Right ventricle myocardium superior (tissue), 1 donor: ENCODE results near the gene ELP2. TPM values are rescaled to one million over a fixed set of nuclear protein-coding genes. Genes with fewer than 3 reads are reported as not detected.
"Not testable (repeated sequence)": the region's sequence is repeated elsewhere in the genome, so short reads cannot be mapped to it uniquely, and the experiment has no call there.

Source experiments
- ATAC-seq: fragments of 200-7000 bp; cut with Tn5 transposase; one replicate; pipeline ENCODE4 v1.9.1; 2020; ENCODE audit warnings: mild to moderate bottlenecking; ENCODE audit not compliant: poor library complexity
- DNase-seq: peaks from one replicate; pipeline ENCODE4 v3.0.0-alpha.2; 2020
- intact Hi-C: fragments of 100-400 bp; cut with DNase I; formaldehyde crosslinking; loops from one replicate; pipeline ENCODE4 v1.11.2; 2022
- long read RNA-seq: library from polyadenylated mRNA; unstranded; transcript quantifications from one replicate; pipeline ENCODE4 v2.0.0, GENCODE V29; 2021
- total RNA-seq: library from RNA; stranded (reverse); fragmentation: NEBNext Ultra II Directional; extraction: Animal tissue kit (Norgen Biotek cat#: 25700); gene quantifications from one replicate; pipeline ENCODE4 v1.2.1, GENCODE V29; 2021
- donor health status: DM: no; HTN: yes; CAD: no; lungs with severe emphysema.

The ELP2 gene
- total RNA-seq, result 47.6 TPM
- long read RNA-seq, full-length matches to known transcripts, result 129 of 159 reads
- long read RNA-seq, partial matches to known transcripts, result 6 of 159 reads
- long read RNA-seq, other reads (novel, unspliced or antisense), result 24 of 159 reads

- ATAC-seq, result peak; percentile 99
- peak; percentile 98 for DNase-seq
- intact Hi-C loops, result no loop called here
Observed at GRCh38 chr18:36129300-36130038, at the start of gene ELP2, which contains the start of gene SLC39A6. Gene ELP2 (plus strand): TSS chr18:36129899. CDS start chr18:36129934, 35 bp downstream. Gene SLC39A6 (minus strand): TSS chr18:36129340. CDS start chr18:36127007, 2,333 bp downstream.

DNA sequence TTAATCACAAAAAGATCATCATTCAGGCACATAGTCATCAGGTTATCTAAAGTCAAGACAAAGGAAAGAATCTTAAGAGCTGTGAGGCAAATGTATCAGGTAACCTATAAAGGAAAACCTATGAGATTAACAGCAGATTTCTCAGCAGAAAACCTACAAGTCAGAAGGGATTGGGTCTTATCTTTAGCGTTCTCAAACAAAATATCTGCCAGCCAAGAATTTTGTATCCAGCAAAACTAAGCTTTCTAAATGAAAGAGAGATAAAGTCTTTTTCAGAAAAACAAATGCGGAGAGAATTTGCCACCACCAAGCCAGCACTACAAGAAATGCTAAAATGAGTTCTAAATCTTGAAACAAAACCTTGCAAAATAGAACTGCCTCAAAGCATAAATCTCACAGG is 48.6 kb upstream of the ELP2 start:
- intact Hi-C loops, ATAC-seq, DNase-seq: not testable (repeated sequence)

DNA sequence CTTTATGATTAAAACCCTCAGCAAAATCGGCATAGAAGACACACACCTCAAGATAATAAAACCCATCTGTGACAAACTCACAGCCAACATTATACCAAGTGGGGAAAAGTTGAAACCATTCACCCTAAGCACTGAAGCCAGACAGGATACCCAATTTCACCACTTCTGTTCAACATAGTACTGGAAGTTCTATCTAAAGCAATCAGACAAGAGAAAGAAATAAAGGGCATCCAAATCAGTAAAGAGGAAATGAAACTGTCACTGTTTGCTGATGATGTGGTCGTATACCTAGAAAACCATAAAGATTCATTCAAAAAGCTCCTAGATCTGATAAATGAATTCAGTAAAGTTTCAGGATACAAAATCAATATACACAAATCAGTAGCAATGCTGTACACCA is 46.0 kb upstream of the ELP2 start:
- no peak for DNase-seq

DNA sequence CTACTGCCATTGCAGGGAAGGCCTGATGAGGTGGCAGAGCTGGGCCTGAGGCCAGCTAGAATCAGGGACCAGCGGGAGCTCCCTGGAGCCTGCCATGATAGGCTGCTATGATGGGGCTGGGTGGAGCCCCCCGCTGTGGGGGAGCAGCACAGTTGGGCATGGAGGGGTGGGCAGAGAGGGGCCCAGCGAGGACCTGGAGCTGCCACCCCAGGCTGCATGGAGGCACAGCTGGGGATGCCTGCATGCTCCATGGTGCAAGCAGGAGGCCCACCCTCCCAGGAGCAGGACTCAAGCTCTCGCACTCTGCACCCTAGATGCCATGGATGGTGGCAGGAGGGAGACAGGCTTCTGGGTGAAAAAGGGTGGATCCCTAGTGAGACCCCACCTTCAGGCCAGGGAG is 44.5 kb upstream of the ELP2 start:
- ATAC-seq, result no peak
- intact Hi-C loops, result no loop called here
- DNase-seq, result no peak

More for the DNA sequence above, 46.0 kb upstream of the ELP2 start:
- intact Hi-C loops, result no loop called here
- no peak for ATAC-seq

- intact Hi-C loops, result no loop called here
- DNase-seq, result no peak
- no peak for ATAC-seq
Observed at GRCh38 chr18:36086186-36086585, 43.5 kb upstream of the ELP2 start.

- ATAC-seq (no peak), DNase-seq (no peak)
- intact Hi-C loops, result no loop called here
Observed at GRCh38 chr18:36088256-36088655, 41.4 kb upstream of the ELP2 start.

DNA sequence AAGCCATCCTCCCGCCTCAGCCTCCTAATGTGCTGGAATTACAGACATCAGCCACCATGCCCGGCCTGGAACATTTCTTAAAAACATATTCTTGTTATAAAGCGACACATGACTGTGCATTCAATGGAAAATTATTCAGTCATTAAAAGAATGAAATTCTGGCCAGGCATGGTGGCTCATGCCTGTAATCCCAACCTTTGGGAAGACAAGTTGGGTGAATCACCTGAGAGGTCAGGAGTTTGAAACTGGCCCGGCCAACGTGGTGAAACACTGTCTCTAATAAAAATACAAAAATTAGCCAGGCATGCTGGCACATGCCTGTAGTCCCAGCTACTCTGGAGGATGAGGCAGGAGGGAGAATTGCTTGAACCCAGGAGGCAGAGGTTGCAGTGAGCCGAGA is 40.7 kb upstream of the ELP2 start:
- ATAC-seq, result no peak
- no peak for DNase-seq
- intact Hi-C loops, result no loop called here

GRCh38 chr18:36092116-36092515 is 37.6 kb upstream of the ELP2 start:
- ATAC-seq, intact Hi-C loops, DNase-seq: not testable (repeated sequence)

DNA sequence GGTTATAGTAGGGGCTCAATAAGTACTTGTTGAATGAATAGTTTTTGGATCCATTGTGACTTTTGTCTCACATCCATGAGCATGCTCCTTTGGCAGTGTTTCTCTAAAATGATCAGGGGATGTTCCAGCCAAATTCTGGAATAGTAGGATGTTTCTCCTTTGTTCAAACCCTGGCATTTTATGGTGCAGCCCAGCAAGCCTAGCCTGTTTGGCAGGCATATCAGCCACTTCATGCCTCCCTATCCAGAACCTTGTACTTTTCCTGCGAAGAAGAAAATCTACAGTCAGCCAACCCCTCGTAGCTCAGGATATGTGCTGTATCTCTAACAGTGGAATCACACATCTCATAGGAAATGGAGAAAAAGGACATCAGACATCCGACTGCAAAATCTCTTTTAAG is 35.3 kb upstream of the ELP2 start:
- intact Hi-C loops, result no loop called here
- no peak for ATAC-seq

DNA sequence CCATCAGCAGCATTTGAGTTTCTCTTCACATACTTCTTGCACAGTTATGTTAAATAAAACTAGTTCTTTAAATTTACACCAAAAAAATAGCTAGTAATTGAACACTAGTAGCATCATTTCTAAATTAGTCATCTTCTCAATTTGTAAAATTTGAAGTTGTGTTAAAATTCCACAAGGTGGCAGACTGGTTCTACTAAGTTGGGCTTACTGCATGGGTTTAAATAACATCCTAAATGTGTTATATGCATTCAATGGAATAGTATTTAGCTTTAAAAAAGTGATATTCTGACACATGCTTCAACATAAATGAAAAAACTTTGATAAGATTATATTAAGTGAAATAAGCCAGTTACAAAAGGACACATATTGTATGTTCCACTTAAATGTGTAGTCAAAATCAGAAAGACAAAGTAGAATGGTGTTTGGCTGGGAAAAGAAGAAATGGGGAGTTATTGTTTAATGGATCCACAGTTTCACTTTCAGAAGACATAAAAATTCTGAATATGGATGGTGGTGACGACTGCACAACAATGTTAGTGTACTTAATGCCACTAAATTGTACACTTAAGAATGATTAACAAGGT is 33.7 kb upstream of the ELP2 start:
- peak; percentile 43 for ATAC-seq
- no peak for DNase-seq
- intact Hi-C loops, result loop anchor here (5.0 kb wide), 2 partner anchors 79 to 186 kb away; no protein-coding TSS in a partner anchor

More for the DNA sequence above, 35.3 kb upstream of the ELP2 start:
- DNase-seq, result no peak

DNA sequence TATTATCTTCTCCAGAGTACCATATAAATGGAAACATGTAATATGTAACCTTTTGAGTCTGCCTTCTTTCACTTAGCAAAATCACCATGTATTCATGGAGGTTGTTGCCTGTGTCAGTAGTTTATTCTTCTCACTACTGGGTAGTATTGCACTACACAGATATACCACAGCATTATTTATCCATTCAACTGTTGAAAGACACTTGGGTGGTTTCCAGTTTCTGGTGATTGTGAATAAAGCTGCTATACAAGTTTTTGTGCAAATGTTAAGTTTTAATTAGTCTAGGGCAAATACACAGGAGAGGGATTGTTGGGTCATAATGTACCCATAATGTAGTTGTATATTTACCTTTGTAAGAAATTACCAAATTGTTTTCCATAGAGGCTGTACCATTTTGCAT is 32.7 kb upstream of the ELP2 start:
- intact Hi-C loops, result loop anchor here (5.0 kb wide), 2 partner anchors 80 to 185 kb away; no protein-coding TSS in a partner anchor
- no peak for DNase-seq
- ATAC-seq, result no peak

DNA sequence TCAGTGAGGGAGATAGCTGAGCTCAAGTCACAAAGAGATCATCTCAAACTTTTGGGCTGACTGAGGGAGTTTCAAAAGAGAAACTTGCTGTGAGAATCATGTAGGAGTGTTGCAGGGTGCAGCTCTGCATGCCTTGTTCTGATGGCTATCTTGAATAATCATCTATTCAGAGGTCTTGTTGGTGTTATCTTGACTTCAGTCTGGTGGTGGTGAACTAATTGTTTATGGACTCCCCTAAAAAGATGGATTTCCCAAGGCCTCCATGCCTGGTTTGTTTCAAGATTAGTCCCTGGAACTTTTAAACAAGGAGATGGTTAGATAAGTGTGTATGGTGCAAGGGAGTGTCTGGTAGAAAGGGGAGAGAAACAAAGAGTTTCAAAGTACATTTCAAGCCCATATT is 30.4 kb upstream of the ELP2 start:
- DNase-seq, result no peak
- no peak for ATAC-seq
- intact Hi-C loops, result loop anchor here (5.0 kb wide), 2 partner anchors 82 to 183 kb away; no protein-coding TSS in a partner anchor

- ATAC-seq, result no peak
- intact Hi-C loops, result no loop called here
Observed at GRCh38 chr18:36101943-36102342, 27.8 kb upstream of the ELP2 start.

DNA sequence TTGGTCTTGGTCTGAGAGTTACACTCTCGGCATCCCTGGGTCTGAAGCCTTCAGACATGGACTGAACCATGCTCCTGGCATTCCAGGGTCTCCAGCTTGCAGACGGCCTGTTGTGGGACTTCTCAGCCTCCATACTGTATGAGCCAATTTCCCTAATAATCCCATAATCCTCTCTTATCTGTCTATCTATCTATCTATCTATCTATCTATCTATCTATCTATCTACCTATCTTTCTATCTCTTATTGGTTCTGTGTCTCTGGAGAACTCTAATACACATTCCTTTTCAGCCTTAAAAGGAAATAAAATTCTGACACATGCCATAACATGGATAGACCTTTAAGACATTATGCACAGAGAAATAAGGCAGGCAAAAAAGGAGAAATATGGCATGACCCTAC is 24.9 kb upstream of the ELP2 start:
- intact Hi-C loops, result no loop called here
- no peak for ATAC-seq
- no peak for DNase-seq

More at GRCh38 chr18:36101943-36102342, 27.8 kb upstream of the ELP2 start:
- no peak for DNase-seq

- ATAC-seq (no peak), DNase-seq (no peak)
- intact Hi-C loops, result no loop called here
Observed at GRCh38 chr18:36107477-36107876, 22.2 kb upstream of the ELP2 start.

- no peak for ATAC-seq
- DNase-seq, result no peak
- intact Hi-C loops, result no loop called here
Observed at GRCh38 chr18:36108196-36108595, 21.5 kb upstream of the ELP2 start.

DNA sequence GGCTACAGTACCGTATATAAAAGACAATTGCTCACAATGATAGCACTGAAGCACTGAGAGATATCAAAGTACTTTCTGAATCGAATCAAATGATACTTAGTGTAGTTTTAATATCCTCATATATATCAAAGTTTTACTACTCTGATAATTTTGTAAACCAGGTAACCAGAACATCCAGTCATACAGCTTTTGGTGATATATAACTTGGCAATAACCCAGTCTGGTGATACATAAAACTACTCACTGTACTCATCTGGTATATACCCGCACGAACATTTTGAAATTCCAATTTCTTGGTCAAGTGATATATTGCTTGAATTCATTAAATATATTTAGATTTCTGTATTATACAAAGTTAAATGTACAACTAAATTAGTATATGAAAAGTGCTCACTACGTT is 21.1 kb upstream of the ELP2 start:
- intact Hi-C loops, result no loop called here
- no peak for DNase-seq
- ATAC-seq, result no peak

DNA sequence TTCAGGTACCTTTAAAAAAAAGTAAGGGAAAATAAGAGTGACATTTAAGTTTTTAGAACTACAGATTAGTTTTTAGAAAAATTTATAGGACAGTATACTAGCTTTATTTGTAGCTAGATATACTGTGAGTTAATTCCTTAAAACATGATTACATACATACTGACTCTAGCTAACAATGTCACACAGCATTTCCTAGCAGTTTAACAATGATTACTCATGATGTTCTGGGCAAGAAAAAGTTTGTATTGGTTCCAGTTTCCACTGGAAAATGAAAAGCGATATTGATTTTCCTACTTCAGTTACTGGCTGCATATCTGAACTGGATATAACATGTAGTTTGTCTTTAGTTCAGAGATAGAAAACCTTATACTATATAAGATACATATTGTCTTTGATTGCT is 20.0 kb upstream of the ELP2 start:
- intact Hi-C loops, result no loop called here
- DNase-seq (no peak), ATAC-seq (no peak)

DNA sequence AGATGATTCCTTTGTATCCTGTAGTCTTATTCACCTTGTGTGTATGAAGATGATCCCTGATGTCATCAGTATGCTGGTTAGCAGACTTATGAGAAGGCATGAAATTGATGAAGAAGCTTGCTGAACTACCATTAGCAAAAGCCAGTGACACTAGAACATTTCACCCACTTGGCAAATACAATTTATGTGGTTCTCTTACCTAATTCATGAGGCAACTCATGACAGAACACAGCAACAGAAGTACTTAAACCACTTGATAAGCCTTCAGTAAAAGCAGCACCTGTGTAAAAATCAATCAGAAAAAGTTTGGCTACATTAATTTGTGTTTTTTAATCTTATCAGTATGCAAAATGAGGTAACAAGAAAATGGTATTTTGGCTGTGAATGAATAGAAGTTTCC is 17.4 kb upstream of the ELP2 start:
- DNase-seq (no peak), ATAC-seq (no peak)
- intact Hi-C loops, result no loop called here

- DNase-seq (no peak), ATAC-seq (no peak)
- intact Hi-C loops, result no loop called here
Observed at GRCh38 chr18:36114251-36114650, 15.4 kb upstream of the ELP2 start.
